ENCODE data around the gene UROS. TPM values are rescaled to one million over a fixed set of nuclear protein-coding genes. Genes with fewer than 3 reads are reported as not detected.

Gene UROS
- polyA plus RNA-seq, 2 of the 4 experiments (the other 2 are of a cell fraction): 52.9 to 71.1 TPM

DNA sequence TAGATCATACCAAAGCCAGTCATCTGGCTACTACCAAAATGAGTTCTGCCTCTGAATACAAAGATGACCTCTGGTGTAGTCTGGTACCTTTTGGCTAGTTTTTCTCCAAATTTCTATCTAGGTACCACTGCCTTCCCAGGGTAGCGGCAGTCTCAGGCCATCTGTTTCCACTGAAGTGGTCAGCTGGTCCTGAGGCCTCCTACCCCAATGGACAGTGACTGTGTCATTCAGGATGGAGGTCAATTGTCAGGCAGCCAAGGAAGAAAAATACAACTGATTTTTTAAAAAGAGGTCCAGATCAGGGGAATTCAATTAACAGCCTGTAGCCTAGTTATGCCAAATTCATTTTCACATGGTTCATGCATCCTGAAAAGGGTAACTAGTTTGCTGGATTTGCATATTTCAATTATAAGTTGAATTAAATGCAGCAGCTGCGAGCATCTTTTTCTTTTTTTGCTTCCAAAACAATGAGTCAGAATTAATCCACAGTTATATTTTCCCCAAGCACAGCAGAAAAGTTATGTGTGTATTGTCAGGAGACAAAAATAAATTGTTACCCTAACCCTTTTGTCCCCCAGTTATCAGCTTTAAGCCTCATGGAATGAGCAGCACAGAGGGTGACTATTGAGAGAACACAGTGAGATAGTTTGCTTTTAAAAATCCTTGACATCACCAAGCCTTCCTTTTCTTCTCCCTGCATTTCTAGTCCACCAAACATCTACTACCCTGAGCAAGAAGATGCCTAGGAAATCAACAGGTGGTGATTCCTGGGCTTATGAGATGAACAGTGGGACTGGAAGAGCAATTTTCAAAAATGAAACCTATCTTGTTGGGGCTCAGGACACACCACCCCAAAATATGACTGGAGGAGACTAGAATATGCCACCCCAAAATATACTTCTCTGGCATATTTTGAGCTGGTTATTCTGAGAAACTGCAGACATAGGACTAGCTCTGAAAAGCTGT lies 28.0 kb upstream of the UROS start:
- FAIRE-seq: no peak
- H3K9me3 ChIP-seq: no peaks in the 10 kb centered on the region
- 96% methylated on average over 2 of the region's 2 CpGs for WGBS (ENCODE audit: missing lambda C conversion rate)
- ChIA-PET POLR2A (no interaction called here), CTCF (interaction anchor here (1.4 to 1.6 kb wide), 2 partner anchors 18 to 653 kb away, joined by 4 read pairs; no protein-coding TSS in a partner anchor)
- DNase-seq (ENCODE audit: low read depth in 1 of 2, low spot score in 1 of 2): no peak
- H3K4me3 ChIP-seq: no peak overlapping the region
- H3K27ac ChIP-seq: no peak overlapping the region
- TF ChIP-seq, protein P1, sequence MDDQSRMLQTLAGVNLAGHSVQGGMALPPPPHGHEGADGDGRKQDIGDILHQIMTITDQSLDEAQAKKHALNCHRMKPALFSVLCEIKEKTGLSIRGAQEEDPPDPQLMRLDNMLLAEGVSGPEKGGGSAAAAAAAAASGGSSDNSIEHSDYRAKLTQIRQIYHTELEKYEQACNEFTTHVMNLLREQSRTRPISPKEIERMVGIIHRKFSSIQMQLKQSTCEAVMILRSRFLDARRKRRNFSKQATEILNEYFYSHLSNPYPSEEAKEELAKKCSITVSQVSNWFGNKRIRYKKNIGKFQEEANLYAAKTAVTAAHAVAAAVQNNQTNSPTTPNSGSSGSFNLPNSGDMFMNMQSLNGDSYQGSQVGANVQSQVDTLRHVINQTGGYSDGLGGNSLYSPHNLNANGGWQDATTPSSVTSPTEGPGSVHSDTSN (IDR thresholded peaks at IDR 0.05): no peak
- TF ChIP-seq, protein P2, sequence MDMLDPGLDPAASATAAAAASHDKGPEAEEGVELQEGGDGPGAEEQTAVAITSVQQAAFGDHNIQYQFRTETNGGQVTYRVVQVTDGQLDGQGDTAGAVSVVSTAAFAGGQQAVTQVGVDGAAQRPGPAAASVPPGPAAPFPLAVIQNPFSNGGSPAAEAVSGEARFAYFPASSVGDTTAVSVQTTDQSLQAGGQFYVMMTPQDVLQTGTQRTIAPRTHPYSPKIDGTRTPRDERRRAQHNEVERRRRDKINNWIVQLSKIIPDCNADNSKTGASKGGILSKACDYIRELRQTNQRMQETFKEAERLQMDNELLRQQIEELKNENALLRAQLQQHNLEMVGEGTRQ (IDR thresholded peaks at IDR 0.05): no peak
- TF ChIP-seq MAFK (IDR thresholded peaks at IDR 0.05; ENCODE audit: partially characterized antibody) (no peak), RNF2 (IDR thresholded peaks at IDR 0.05; ENCODE audit: borderline replicate concordance, low read depth) (no peak), EHF (CRISPR knock-in tag; IDR thresholded peaks at IDR 0.05) (no peak), KDM1A (IDR thresholded peaks at IDR 0.05; ENCODE audit: low read depth) (no peak), HOXA7 (CRISPR knock-in tag; IDR thresholded peaks at IDR 0.05) (no peak), JUN (IDR thresholded peaks at IDR 0.05) (no peak), ESRRA (IDR thresholded peaks at IDR 0.05; ENCODE audit: borderline replicate concordance, low read length) (no peak), FOSL2 (IDR thresholded peaks at IDR 0.05) (no peak), FOSL2 (CRISPR knock-in tag; IDR thresholded peaks at IDR 0.05) (no peak), SREBF2 (IDR thresholded peaks at IDR 0.05) (no peak), CBX8 (IDR thresholded peaks at IDR 0.05) (no peak), SMC3 (IDR thresholded peaks at IDR 0.05) (no peak), CHD2 (IDR thresholded peaks at IDR 0.05; ENCODE audit: low read length, partially characterized antibody) (no peak)
- TF ChIP-seq, protein P3, sequence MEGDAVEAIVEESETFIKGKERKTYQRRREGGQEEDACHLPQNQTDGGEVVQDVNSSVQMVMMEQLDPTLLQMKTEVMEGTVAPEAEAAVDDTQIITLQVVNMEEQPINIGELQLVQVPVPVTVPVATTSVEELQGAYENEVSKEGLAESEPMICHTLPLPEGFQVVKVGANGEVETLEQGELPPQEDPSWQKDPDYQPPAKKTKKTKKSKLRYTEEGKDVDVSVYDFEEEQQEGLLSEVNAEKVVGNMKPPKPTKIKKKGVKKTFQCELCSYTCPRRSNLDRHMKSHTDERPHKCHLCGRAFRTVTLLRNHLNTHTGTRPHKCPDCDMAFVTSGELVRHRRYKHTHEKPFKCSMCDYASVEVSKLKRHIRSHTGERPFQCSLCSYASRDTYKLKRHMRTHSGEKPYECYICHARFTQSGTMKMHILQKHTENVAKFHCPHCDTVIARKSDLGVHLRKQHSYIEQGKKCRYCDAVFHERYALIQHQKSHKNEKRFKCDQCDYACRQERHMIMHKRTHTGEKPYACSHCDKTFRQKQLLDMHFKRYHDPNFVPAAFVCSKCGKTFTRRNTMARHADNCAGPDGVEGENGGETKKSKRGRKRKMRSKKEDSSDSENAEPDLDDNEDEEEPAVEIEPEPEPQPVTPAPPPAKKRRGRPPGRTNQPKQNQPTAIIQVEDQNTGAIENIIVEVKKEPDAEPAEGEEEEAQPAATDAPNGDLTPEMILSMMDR (IDR thresholded peaks at IDR 0.05): no peak
- TF ChIP-seq, protein P4, sequence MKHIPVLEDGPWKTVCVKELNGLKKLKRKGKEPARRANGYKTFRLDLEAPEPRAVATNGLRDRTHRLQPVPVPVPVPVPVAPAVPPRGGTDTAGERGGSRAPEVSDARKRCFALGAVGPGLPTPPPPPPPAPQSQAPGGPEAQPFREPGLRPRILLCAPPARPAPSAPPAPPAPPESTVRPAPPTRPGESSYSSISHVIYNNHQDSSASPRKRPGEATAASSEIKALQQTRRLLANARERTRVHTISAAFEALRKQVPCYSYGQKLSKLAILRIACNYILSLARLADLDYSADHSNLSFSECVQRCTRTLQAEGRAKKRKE (CRISPR knock-in tag; IDR thresholded peaks at IDR 0.05; ENCODE audit: low read depth): no peak
- TF ChIP-seq, protein P5, sequence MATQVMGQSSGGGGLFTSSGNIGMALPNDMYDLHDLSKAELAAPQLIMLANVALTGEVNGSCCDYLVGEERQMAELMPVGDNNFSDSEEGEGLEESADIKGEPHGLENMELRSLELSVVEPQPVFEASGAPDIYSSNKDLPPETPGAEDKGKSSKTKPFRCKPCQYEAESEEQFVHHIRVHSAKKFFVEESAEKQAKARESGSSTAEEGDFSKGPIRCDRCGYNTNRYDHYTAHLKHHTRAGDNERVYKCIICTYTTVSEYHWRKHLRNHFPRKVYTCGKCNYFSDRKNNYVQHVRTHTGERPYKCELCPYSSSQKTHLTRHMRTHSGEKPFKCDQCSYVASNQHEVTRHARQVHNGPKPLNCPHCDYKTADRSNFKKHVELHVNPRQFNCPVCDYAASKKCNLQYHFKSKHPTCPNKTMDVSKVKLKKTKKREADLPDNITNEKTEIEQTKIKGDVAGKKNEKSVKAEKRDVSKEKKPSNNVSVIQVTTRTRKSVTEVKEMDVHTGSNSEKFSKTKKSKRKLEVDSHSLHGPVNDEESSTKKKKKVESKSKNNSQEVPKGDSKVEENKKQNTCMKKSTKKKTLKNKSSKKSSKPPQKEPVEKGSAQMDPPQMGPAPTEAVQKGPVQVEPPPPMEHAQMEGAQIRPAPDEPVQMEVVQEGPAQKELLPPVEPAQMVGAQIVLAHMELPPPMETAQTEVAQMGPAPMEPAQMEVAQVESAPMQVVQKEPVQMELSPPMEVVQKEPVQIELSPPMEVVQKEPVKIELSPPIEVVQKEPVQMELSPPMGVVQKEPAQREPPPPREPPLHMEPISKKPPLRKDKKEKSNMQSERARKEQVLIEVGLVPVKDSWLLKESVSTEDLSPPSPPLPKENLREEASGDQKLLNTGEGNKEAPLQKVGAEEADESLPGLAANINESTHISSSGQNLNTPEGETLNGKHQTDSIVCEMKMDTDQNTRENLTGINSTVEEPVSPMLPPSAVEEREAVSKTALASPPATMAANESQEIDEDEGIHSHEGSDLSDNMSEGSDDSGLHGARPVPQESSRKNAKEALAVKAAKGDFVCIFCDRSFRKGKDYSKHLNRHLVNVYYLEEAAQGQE (IDR thresholded peaks at IDR 0.05): no peak
- no peak for ATAC-seq
- H3K4me1 ChIP-seq: no peaks in the 10 kb centered on the region
- H3K4me2 ChIP-seq: no peak overlapping the region
